ENCODE data around the gene CATSPERB.

Gene CATSPERB

DNA sequence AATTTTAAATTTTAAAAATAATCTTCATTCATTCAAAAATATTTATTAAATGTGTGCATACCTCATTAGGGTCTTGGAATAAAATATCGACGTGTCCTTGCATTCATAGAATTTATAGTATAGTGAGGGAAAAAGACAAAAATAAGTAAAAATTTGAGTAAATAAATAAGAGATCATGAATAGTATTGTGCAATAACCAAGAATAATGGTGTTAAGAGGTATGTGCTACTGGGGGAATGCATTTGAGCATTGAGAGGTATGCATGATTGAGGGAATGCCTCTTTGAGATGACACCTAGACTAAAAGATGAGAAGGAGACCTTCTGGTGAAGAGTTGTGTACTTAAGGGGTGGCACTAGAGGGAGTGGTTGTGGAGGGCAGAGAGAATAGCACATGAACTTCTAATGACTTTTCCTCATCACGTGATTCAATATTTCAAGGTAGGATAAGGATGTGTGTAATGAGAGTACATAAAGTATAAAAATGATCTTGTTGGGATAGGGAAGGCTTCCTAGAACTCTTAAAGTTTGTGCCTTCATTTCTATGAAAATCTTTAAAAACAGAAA is 18.8 kb upstream of the CATSPERB start:
- no CpG with 5 or more reads among the region's 3 CpGs for WGBS, 2 donors (ENCODE audit: extremely low coverage in 2 of 2, insufficient read length in 2 of 2, insufficient replicate concordance in 1 of 2)
- peaks cover 0 to 3% (median 0%) of the 10 kb centered on the region in 3 experiments for H3K27me3 ChIP-seq (ENCODE audit: control insufficient read depth in 3 of 3, insufficient read depth in 3 of 3, low read depth in 1 of 3, low read length in 3 of 3)
- H2BK5ac ChIP-seq (ENCODE audit: low read length): no peak overlapping the region
- no peak overlapping the region for H2BK12ac ChIP-seq (ENCODE audit: low read length)
- no peaks in the 10 kb centered on the region for H3K4me1 ChIP-seq (ENCODE audit: control insufficient read depth in 2 of 2, insufficient read depth in 1 of 2, low read depth in 1 of 2, low read length in 2 of 2)
- H3K4ac ChIP-seq (ENCODE audit: low read length): no peak overlapping the region
- H2BK15ac ChIP-seq (ENCODE audit: low read length): no peak overlapping the region
- H3K9ac ChIP-seq (ENCODE audit: low read depth, low read length, poor library complexity): no peak overlapping the region
- no peak overlapping the region for H4K8ac ChIP-seq (ENCODE audit: low read depth, low read length)
- H3K79me1 ChIP-seq (ENCODE audit: low read depth, low read length): no peaks in the 10 kb centered on the region
- no peak overlapping the region for H2AFZ ChIP-seq (ENCODE audit: low read length)
- no peak overlapping the region for H4K91ac ChIP-seq (ENCODE audit: low read depth, low read length, poor library complexity)
- H2BK120ac ChIP-seq (ENCODE audit: low read depth, low read length): no peak overlapping the region
- H2AK5ac ChIP-seq (ENCODE audit: low read depth, low read length): no peak overlapping the region
- no peaks in the 10 kb centered on the region for H3K36me3 ChIP-seq (replicated peaks in 1 of 2; ENCODE audit: control insufficient read depth in 2 of 2, insufficient read depth in 2 of 2, low read length in 2 of 2)
- H3K9me3 ChIP-seq (replicated peaks in 1 of 2; ENCODE audit: control insufficient read depth in 2 of 2, insufficient read depth in 1 of 2, low read depth in 1 of 2, low read length in 2 of 2): no peaks in the 10 kb centered on the region
- no peak for DNase-seq (ENCODE audit: low spot score)
- no peak overlapping the region for H3K27ac ChIP-seq (replicated peaks; ENCODE audit: low read length)
- no peak overlapping the region for H3K4me2 ChIP-seq (ENCODE audit: insufficient read depth, low read length, poor library complexity, severe bottlenecking)
- no peak overlapping the region for H3K4me3 ChIP-seq (ENCODE audit: low read length in 2 of 2)
- H3K23ac ChIP-seq (ENCODE audit: low read depth, low read length, poor library complexity): no peak overlapping the region
- H3K18ac ChIP-seq (ENCODE audit: low read length): no peak overlapping the region
- H3K14ac ChIP-seq (ENCODE audit: low read length): no peak overlapping the region

- DNase-seq (ENCODE audit: low spot score): no peak
- Histone ChIP-seq H3K18ac (ENCODE audit: low read length) (no peak overlapping the region), H2BK15ac (ENCODE audit: low read length) (no peak overlapping the region), H2BK5ac (ENCODE audit: low read length) (no peak overlapping the region), H3K4me1 (ENCODE audit: control insufficient read depth in 2 of 2, insufficient read depth in 1 of 2, low read depth in 1 of 2, low read length in 2 of 2) (no peaks in the 10 kb centered on the region), H4K8ac (ENCODE audit: low read depth, low read length) (no peak overlapping the region), H3K9ac (ENCODE audit: low read depth, low read length, poor library complexity) (no peak overlapping the region), H2AK5ac (ENCODE audit: low read depth, low read length) (no peak overlapping the region), H3K27ac (replicated peaks; ENCODE audit: low read length) (no peak overlapping the region), H3K27me3 (ENCODE audit: control insufficient read depth in 3 of 3, insufficient read depth in 3 of 3, low read depth in 1 of 3, low read length in 3 of 3) (peaks cover 0 to 3% (median 0%) of the 10 kb centered on the region in 3 experiments), H3K4me3 (ENCODE audit: low read length in 2 of 2) (no peak overlapping the region), H3K23ac (ENCODE audit: low read depth, low read length, poor library complexity) (no peak overlapping the region), H2AFZ (ENCODE audit: low read length) (no peak overlapping the region), H3K9me3 (replicated peaks in 1 of 2; ENCODE audit: control insufficient read depth in 2 of 2, insufficient read depth in 1 of 2, low read depth in 1 of 2, low read length in 2 of 2) (no peaks in the 10 kb centered on the region), H2BK12ac (ENCODE audit: low read length) (no peak overlapping the region), H2BK120ac (ENCODE audit: low read depth, low read length) (no peak overlapping the region), H3K14ac (ENCODE audit: low read length) (no peak overlapping the region), H3K79me1 (ENCODE audit: low read depth, low read length) (no peaks in the 10 kb centered on the region), H3K36me3 (replicated peaks in 1 of 2; ENCODE audit: control insufficient read depth in 2 of 2, insufficient read depth in 2 of 2, low read length in 2 of 2) (no peaks in the 10 kb centered on the region), H3K4ac (ENCODE audit: low read length) (no peak overlapping the region), H4K91ac (ENCODE audit: low read depth, low read length, poor library complexity) (no peak overlapping the region), H3K4me2 (ENCODE audit: insufficient read depth, low read length, poor library complexity, severe bottlenecking) (no peak overlapping the region)
- WGBS, 2 donors (ENCODE audit: extremely low coverage in 2 of 2, insufficient read length in 2 of 2, insufficient replicate concordance in 1 of 2): no CpG with 5 or more reads among the region's 2 CpGs
Observed at GRCh38 chr14:91749868-91750267, 18.0 kb upstream of the CATSPERB start.

GRCh38 chr14:91748049-91748448 is 16.2 kb upstream of the CATSPERB start:
- Histone ChIP-seq H3K18ac (ENCODE audit: low read length) (no peak overlapping the region), H2AFZ (ENCODE audit: low read length) (no peak overlapping the region), H3K27ac (replicated peaks; ENCODE audit: low read length) (no peak overlapping the region), H3K4me3 (ENCODE audit: low read length in 2 of 2) (no peak overlapping the region), H3K9me3 (replicated peaks in 1 of 2; ENCODE audit: control insufficient read depth in 2 of 2, insufficient read depth in 1 of 2, low read depth in 1 of 2, low read length in 2 of 2) (no peaks in the 10 kb centered on the region), H3K9ac (ENCODE audit: low read depth, low read length, poor library complexity) (no peak overlapping the region), H3K4ac (ENCODE audit: low read length) (no peak overlapping the region), H3K27me3 (ENCODE audit: control insufficient read depth in 3 of 3, insufficient read depth in 3 of 3, low read depth in 1 of 3, low read length in 3 of 3) (no peaks in the 10 kb centered on the region), H2BK12ac (ENCODE audit: low read length) (no peak overlapping the region), H2BK120ac (ENCODE audit: low read depth, low read length) (no peak overlapping the region), H3K4me2 (ENCODE audit: insufficient read depth, low read length, poor library complexity, severe bottlenecking) (no peak overlapping the region), H4K8ac (ENCODE audit: low read depth, low read length) (no peak overlapping the region), H3K23ac (ENCODE audit: low read depth, low read length, poor library complexity) (no peak overlapping the region), H3K4me1 (ENCODE audit: control insufficient read depth in 2 of 2, insufficient read depth in 1 of 2, low read depth in 1 of 2, low read length in 2 of 2) (no peaks in the 10 kb centered on the region), H2BK5ac (ENCODE audit: low read length) (no peak overlapping the region), H2AK5ac (ENCODE audit: low read depth, low read length) (no peak overlapping the region), H3K36me3 (replicated peaks in 1 of 2; ENCODE audit: control insufficient read depth in 2 of 2, insufficient read depth in 2 of 2, low read length in 2 of 2) (no peaks in the 10 kb centered on the region), H2BK15ac (ENCODE audit: low read length) (no peak overlapping the region), H4K91ac (ENCODE audit: low read depth, low read length, poor library complexity) (no peak overlapping the region), H3K79me1 (ENCODE audit: low read depth, low read length) (no peaks in the 10 kb centered on the region), H3K14ac (ENCODE audit: low read length) (no peak overlapping the region)
- no peak for DNase-seq (ENCODE audit: low spot score)
- WGBS, 2 donors (ENCODE audit: extremely low coverage in 2 of 2, insufficient read length in 2 of 2, insufficient replicate concordance in 1 of 2): no CpG with 5 or more reads among the region's 2 CpGs

GRCh38 chr14:91745344-91745743 is 13.5 kb upstream of the CATSPERB start:
- no peak overlapping the region for H3K27ac ChIP-seq (replicated peaks; ENCODE audit: low read length)
- no peak overlapping the region for H4K8ac ChIP-seq (ENCODE audit: low read depth, low read length)
- WGBS, 2 donors (ENCODE audit: extremely low coverage in 2 of 2, insufficient read length in 2 of 2, insufficient replicate concordance in 1 of 2): no CpG with 5 or more reads among the region's 1 CpG
- no peak overlapping the region for H2BK5ac ChIP-seq (ENCODE audit: low read length)
- H3K9ac ChIP-seq (ENCODE audit: low read depth, low read length, poor library complexity): no peak overlapping the region
- no peak overlapping the region for H3K23ac ChIP-seq (ENCODE audit: low read depth, low read length, poor library complexity)
- no peaks in the 10 kb centered on the region for H3K36me3 ChIP-seq (replicated peaks in 1 of 2; ENCODE audit: control insufficient read depth in 2 of 2, insufficient read depth in 2 of 2, low read length in 2 of 2)
- no peak overlapping the region for H3K4me2 ChIP-seq (ENCODE audit: insufficient read depth, low read length, poor library complexity, severe bottlenecking)
- no peak overlapping the region for H2BK120ac ChIP-seq (ENCODE audit: low read depth, low read length)
- no peak for DNase-seq (ENCODE audit: low spot score)
- H3K4me1 ChIP-seq (ENCODE audit: control insufficient read depth in 2 of 2, insufficient read depth in 1 of 2, low read depth in 1 of 2, low read length in 2 of 2): no peaks in the 10 kb centered on the region
- H3K27me3 ChIP-seq (ENCODE audit: control insufficient read depth in 3 of 3, insufficient read depth in 3 of 3, low read depth in 1 of 3, low read length in 3 of 3): no peaks in the 10 kb centered on the region
- H3K14ac ChIP-seq (ENCODE audit: low read length): no peak overlapping the region
- no peak overlapping the region for H3K18ac ChIP-seq (ENCODE audit: low read length)
- no peaks in the 10 kb centered on the region for H3K79me1 ChIP-seq (ENCODE audit: low read depth, low read length)
- no peak overlapping the region for H2BK12ac ChIP-seq (ENCODE audit: low read length)
- no peak overlapping the region for H3K4ac ChIP-seq (ENCODE audit: low read length)
- H2BK15ac ChIP-seq (ENCODE audit: low read length): no peak overlapping the region
- H3K9me3 ChIP-seq (replicated peaks in 1 of 2; ENCODE audit: control insufficient read depth in 2 of 2, insufficient read depth in 1 of 2, low read depth in 1 of 2, low read length in 2 of 2): no peaks in the 10 kb centered on the region
- no peak overlapping the region for H2AFZ ChIP-seq (ENCODE audit: low read length)
- no peak overlapping the region for H4K91ac ChIP-seq (ENCODE audit: low read depth, low read length, poor library complexity)
- H3K4me3 ChIP-seq (ENCODE audit: low read length in 2 of 2): no peak overlapping the region
- H2AK5ac ChIP-seq (ENCODE audit: low read depth, low read length): no peak overlapping the region
